Measurements from ENCODE around the gene ARHGEF37. TPM values are rescaled to one million over a fixed set of nuclear protein-coding genes. Genes with fewer than 3 reads are reported as not detected.

Gene ARHGEF37
- total RNA-seq, 1 donor from 2014 or later: 3.3 TPM

DNA sequence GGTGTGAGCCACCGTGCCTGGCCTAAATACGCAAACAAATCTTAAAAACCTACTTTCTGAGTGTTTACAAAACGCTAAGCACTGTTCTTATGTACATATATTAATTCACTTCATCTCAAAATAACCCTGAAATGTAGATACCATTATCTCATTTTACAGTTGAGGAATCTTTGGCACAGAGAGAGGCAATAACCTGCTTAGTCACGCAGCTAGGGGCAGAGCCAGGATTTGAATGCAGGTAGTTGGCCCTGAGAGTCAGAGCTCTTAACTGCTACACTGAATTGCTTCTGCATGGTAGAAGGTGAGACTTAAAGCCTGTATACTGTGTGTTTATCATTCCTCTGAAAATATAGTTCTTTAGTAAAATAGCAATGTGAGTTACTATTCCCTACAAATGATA lies 21.9 kb downstream of the ARHGEF37 start:
- Mint-ChIP-seq H3K4me1 (ENCODE audit: low read depth) (peaks cover 1% of the 10 kb centered on the region), H3K9me3 (ENCODE audit: low read depth) (no peaks in the 10 kb centered on the region), H3K27ac (no peak overlapping the region), H3K36me3 (ENCODE audit: insufficient read depth) (no peaks in the 10 kb centered on the region), H3K4me3 (ENCODE audit: low read depth) (no peak overlapping the region), H3K27me3 (no peaks in the 10 kb centered on the region)
- TF ChIP-seq, protein P1, sequence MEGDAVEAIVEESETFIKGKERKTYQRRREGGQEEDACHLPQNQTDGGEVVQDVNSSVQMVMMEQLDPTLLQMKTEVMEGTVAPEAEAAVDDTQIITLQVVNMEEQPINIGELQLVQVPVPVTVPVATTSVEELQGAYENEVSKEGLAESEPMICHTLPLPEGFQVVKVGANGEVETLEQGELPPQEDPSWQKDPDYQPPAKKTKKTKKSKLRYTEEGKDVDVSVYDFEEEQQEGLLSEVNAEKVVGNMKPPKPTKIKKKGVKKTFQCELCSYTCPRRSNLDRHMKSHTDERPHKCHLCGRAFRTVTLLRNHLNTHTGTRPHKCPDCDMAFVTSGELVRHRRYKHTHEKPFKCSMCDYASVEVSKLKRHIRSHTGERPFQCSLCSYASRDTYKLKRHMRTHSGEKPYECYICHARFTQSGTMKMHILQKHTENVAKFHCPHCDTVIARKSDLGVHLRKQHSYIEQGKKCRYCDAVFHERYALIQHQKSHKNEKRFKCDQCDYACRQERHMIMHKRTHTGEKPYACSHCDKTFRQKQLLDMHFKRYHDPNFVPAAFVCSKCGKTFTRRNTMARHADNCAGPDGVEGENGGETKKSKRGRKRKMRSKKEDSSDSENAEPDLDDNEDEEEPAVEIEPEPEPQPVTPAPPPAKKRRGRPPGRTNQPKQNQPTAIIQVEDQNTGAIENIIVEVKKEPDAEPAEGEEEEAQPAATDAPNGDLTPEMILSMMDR (IDR thresholded peaks at IDR 0.05; ENCODE audit: unreplicated experiment): no peak
- no peak for DNase-seq (ENCODE audit: low spot score, unreplicated experiment)

- H3K9me3 Mint-ChIP-seq (ENCODE audit: low read depth): no peaks in the 10 kb centered on the region
Measured at GRCh38 chr5:149603920-149604319, 22.6 kb downstream of the ARHGEF37 start.

DNA sequence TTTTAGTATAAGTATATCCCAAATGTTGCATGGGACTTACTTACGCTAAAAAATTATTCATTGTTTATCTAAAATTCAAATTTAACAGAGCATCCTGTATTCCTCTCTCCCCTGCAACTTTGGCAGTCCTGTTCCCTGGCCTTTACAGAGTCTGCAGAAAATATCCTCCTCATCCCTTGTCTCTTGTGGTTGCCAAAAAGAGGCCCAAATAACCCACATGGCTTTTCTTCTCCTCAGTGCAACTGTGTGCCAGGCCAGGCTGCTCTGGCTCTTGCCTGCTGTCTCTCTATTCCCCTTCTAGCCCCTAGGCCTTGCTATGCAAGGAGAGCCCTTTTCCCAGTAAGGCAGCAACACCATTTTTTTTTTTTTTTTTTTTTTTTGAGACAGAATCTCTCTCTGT lies 23.0 kb downstream of the ARHGEF37 start:
- TF ChIP-seq, protein P1 (IDR thresholded peaks at IDR 0.05; ENCODE audit: unreplicated experiment): no peak
- DNase-seq (ENCODE audit: low spot score, unreplicated experiment): no peak
- Mint-ChIP-seq H3K4me3 (ENCODE audit: low read depth) (no peak overlapping the region), H3K9me3 (ENCODE audit: low read depth) (no peaks in the 10 kb centered on the region), H3K36me3 (ENCODE audit: insufficient read depth) (peaks cover 1% of the 10 kb centered on the region), H3K27me3 (no peaks in the 10 kb centered on the region), H3K27ac (no peak overlapping the region), H3K4me1 (ENCODE audit: low read depth) (peaks cover 1% of the 10 kb centered on the region)

More at GRCh38 chr5:149603920-149604319, 22.6 kb downstream of the ARHGEF37 start:
- Mint-ChIP-seq H3K27ac (no peak overlapping the region), H3K4me1 (ENCODE audit: low read depth) (peaks cover 1% of the 10 kb centered on the region), H3K4me3 (ENCODE audit: low read depth) (no peak overlapping the region), H3K36me3 (ENCODE audit: insufficient read depth) (no peaks in the 10 kb centered on the region), H3K27me3 (no peaks in the 10 kb centered on the region)
- TF ChIP-seq, protein P1 (IDR thresholded peaks at IDR 0.05; ENCODE audit: unreplicated experiment): no peak
- no peak for DNase-seq (ENCODE audit: low spot score, unreplicated experiment)

- no peak overlapping the region for H3K27ac Mint-ChIP-seq
- peaks cover 1% of the 10 kb centered on the region for H3K4me1 Mint-ChIP-seq (ENCODE audit: low read depth)
- no peaks in the 10 kb centered on the region for H3K9me3 Mint-ChIP-seq (ENCODE audit: low read depth)
- no peak for DNase-seq (ENCODE audit: low spot score, unreplicated experiment)
- TF ChIP-seq, protein P1 (IDR thresholded peaks at IDR 0.05; ENCODE audit: unreplicated experiment): no peak
- H3K27me3 Mint-ChIP-seq: no peaks in the 10 kb centered on the region
- H3K4me3 Mint-ChIP-seq (ENCODE audit: low read depth): no peak overlapping the region
- H3K36me3 Mint-ChIP-seq (ENCODE audit: insufficient read depth): peaks cover 1% of the 10 kb centered on the region
Measured at GRCh38 chr5:149605354-149605997, 24.2 kb downstream of the ARHGEF37 start.

GRCh38 chr5:149605998-149606724 lies 24.9 kb downstream of the ARHGEF37 start:
- Mint-ChIP-seq H3K9me3 (ENCODE audit: low read depth) (no peaks in the 10 kb centered on the region), H3K4me3 (ENCODE audit: low read depth) (no peak overlapping the region), H3K27me3 (no peaks in the 10 kb centered on the region), H3K36me3 (ENCODE audit: insufficient read depth) (peaks cover 1% of the 10 kb centered on the region), H3K27ac (no peak overlapping the region), H3K4me1 (ENCODE audit: low read depth) (peaks cover 1% of the 10 kb centered on the region)
- DNase-seq (ENCODE audit: low spot score, unreplicated experiment): no peak
- TF ChIP-seq, protein P1 (IDR thresholded peaks at IDR 0.05; ENCODE audit: unreplicated experiment): no peak
